HepG2 (cell line): ENCODE results near the gene VPS54. TPM values are rescaled to one million over a fixed set of nuclear protein-coding genes. Genes with fewer than 3 reads are reported as not detected.
A peak's percentile ranks its signal among the peaks of the same experiment; 100 is the strongest.

Source experiments
- ATF4 ChIP-seq, 2 experiments: fragments of 450-650 bp in 1 of 2; sonication (generic) in 1 of 2; formaldehyde crosslinking; IDR thresholded peaks; 2 replicates each; pipeline versions ENCODE4 v1.5.0 to v1.8.0; 2020 to 2022; ENCODE audit warnings: mild to moderate bottlenecking in 1 of 2, missing genetic modification reagents in 1 of 2
- ATF7 ChIP-seq, 2 experiments: fragments of 450-650 bp in 1 of 2; sonication (generic) in 1 of 2; formaldehyde crosslinking in 1 of 2; IDR thresholded peaks; 2 replicates each; pipeline versions ENCODE4 v1.4.0 to v1.6.1; 2016 to 2020; ENCODE audit warnings: antibody characterized with exemption in 1 of 2, mild to moderate bottlenecking in 1 of 2, missing genetic modification reagents in 1 of 2
- EEA1 ChIP-seq: sonication (generic); formaldehyde crosslinking; IDR thresholded peaks from 2 replicates; pipeline ENCODE4 v1.5.1; 2020; ENCODE audit warnings: mild to moderate bottlenecking, missing genetic modification reagents, borderline replicate concordance
- IRF2 ChIP-seq: IDR thresholded peaks from 2 replicates; pipeline ENCODE4 v1.6.1; 2018; ENCODE audit warnings: missing genetic modification reagents, missing compliant biosample characterization
- MZF1 ChIP-seq: sonication (generic); formaldehyde crosslinking; IDR thresholded peaks from 2 replicates; pipeline ENCODE4 v1.8.1; 2023; ENCODE audit warnings: mild to moderate bottlenecking, missing genetic modification reagents, borderline replicate concordance
- NFATC3 ChIP-seq: sonication (generic); formaldehyde crosslinking; IDR thresholded peaks from 2 replicates; pipeline ENCODE4 v1.5.1; 2020; ENCODE audit warnings: mild to moderate bottlenecking, missing genetic modification reagents
- NFE2 ChIP-seq: sonication (generic); formaldehyde crosslinking; IDR thresholded peaks from 2 replicates; pipeline ENCODE4 v1.4.0; 2020; ENCODE audit warnings: missing genetic modification reagents
- NFIB ChIP-seq: sonication (generic); formaldehyde crosslinking; IDR thresholded peaks from 2 replicates; pipeline ENCODE4 v1.9.0; 2021; ENCODE audit warnings: missing genetic modification reagents, mild to moderate bottlenecking, borderline replicate concordance
- NR3C1 ChIP-seq: sonication (generic); formaldehyde crosslinking; IDR thresholded peaks from 2 replicates; pipeline ENCODE4 v1.4.0; 2020; ENCODE audit warnings: missing genetic modification reagents
- PCBP1 ChIP-seq: fragments of 200-400 bp; formaldehyde crosslinking; IDR thresholded peaks from 2 replicates; pipeline ENCODE4 v1.6.1; 2017; ENCODE audit warnings: mild to moderate bottlenecking, low read depth, low read length, borderline replicate concordance
- RARG ChIP-seq: sonication (generic); formaldehyde crosslinking; IDR thresholded peaks from 2 replicates; pipeline ENCODE4 v1.4.0; 2020; ENCODE audit warnings: low read depth, mild to moderate bottlenecking, missing genetic modification reagents
- SIX4 ChIP-seq: sonication (generic); formaldehyde crosslinking; IDR thresholded peaks from 2 replicates; pipeline ENCODE4 v1.4.0; 2020; ENCODE audit warnings: missing genetic modification reagents
- SMC3 ChIP-seq: IDR thresholded peaks from 2 replicates; pipeline ENCODE4 v1.6.1; 2011; ENCODE audit warnings: low read length, improper control_type of control experiment
- SOX5 ChIP-seq: IDR thresholded peaks from 2 replicates; pipeline ENCODE4 v1.6.1; 2016; ENCODE audit warnings: borderline replicate concordance
- TIGD3 ChIP-seq: sonication (generic); formaldehyde crosslinking; IDR thresholded peaks from 2 replicates; pipeline ENCODE4 v1.5.1; 2020; ENCODE audit warnings: mild to moderate bottlenecking, missing genetic modification reagents, borderline replicate concordance
- ZBTB1 ChIP-seq: sonication (generic); formaldehyde crosslinking; IDR thresholded peaks from 2 replicates; pipeline ENCODE4 v1.4.0; 2020; ENCODE audit warnings: missing genetic modification reagents, borderline replicate concordance
- ZBTB33 ChIP-seq: sonication (generic); formaldehyde crosslinking; IDR thresholded peaks from 2 replicates; pipeline ENCODE4 v1.4.0; 2020; ENCODE audit warnings: missing genetic modification reagents
- ZNF136 ChIP-seq: sonication (generic); formaldehyde crosslinking; IDR thresholded peaks from 2 replicates; pipeline ENCODE4 v1.8.1; 2022; ENCODE audit warnings: low read depth, mild to moderate bottlenecking, moderate library complexity, missing genetic modification reagents
- ZNF329 ChIP-seq: sonication (generic); formaldehyde crosslinking; IDR thresholded peaks from 2 replicates; pipeline ENCODE4 v1.9.0; 2021; ENCODE audit warnings: low read depth, mild to moderate bottlenecking, missing genetic modification reagents
- ZNF605 ChIP-seq: sonication (generic); formaldehyde crosslinking; IDR thresholded peaks from 2 replicates; pipeline ENCODE4 v1.8.0; 2022; ENCODE audit warnings: mild to moderate bottlenecking, missing genetic modification reagents
- ZNF710 ChIP-seq: sonication (generic); formaldehyde crosslinking; IDR thresholded peaks from 2 replicates; pipeline ENCODE4 v1.5.0; 2020; ENCODE audit warnings: mild to moderate bottlenecking, missing genetic modification reagents, borderline replicate concordance
- ZNF879 ChIP-seq: sonication (generic); formaldehyde crosslinking; IDR thresholded peaks from 2 replicates; pipeline ENCODE4 v1.8.1; 2023; ENCODE audit warnings: missing genetic modification reagents
- polyA plus RNA-seq, 8 experiments: library from polyadenylated mRNA; depleted of rRNA in 3 of 8; stranded (reverse) in 7 of 8; unstranded in 1 of 8; fragments of >200 nt; fragmentation: Illumina TruSeq in 4 of 8; extraction: Trizol in 4 of 8; gene quantifications; 2 replicates each; pipeline versions ENCODE4 v1.2.1 to v1.2.3, GENCODE V29; 2011 to 2016; ENCODE audit warnings: low read depth in 4 of 8, missing spikeins in 1 of 8, mixed read lengths in 1 of 8; ENCODE audit not compliant: insufficient read depth in 1 of 8
- total RNA-seq, 5 experiments: library from RNA; depleted of rRNA; stranded (reverse); fragments of >200 nt; fragmentation: Illumina TruSeq; extraction: Trizol; gene quantifications; 2 replicates each; pipeline ENCODE4 v1.2.3, GENCODE V29; 2016; ENCODE audit warnings: low read depth in 1 of 5

The VPS54 gene
- total and polyA plus RNA-seq, 2 of the 13 experiments (the other 11 are each of a cell fraction or from before 2014, with no cell fraction given) = 64.7 to 77.5 TPM

GRCh38 chr2:63993871-63994270, 25.4 kb downstream of the VPS54 start (continued):
- TF ChIP-seq ATF7 (IDR thresholded peaks at IDR 0.05) = no peak
- TF ChIP-seq ATF7 (CRISPR knock-in tag; IDR thresholded peaks at IDR 0.05) = no peak
- TF ChIP-seq ZNF710 = 0 out of 2 replicates have a peak, but pooled peaks have one; percentile 28
- no peak for TF ChIP-seq PCBP1
- TF ChIP-seq ZNF879 (CRISPR knock-in tag) = no peak
- no peak for TF ChIP-seq IRF2 (CRISPR knock-in tag)
- no peak for TF ChIP-seq NFE2 (CRISPR knock-in tag)
- no peak for TF ChIP-seq SMC3
- no peak for TF ChIP-seq ZNF605 (CRISPR knock-in tag)
- no peak for TF ChIP-seq MZF1 (CRISPR knock-in tag)
- TF ChIP-seq ZNF136 = 0 out of 2 replicates have a peak, but pooled peaks have one; percentile 17
- TF ChIP-seq ATF4 (CRISPR knock-in tag; IDR thresholded peaks at IDR 0.05) = no peak
- TF ChIP-seq NFIB (CRISPR knock-in tag) = no peak
- no peak for TF ChIP-seq ZBTB1 (CRISPR knock-in tag)
- no peak for TF ChIP-seq SIX4 (CRISPR knock-in tag)
- no peak for TF ChIP-seq EEA1 (CRISPR knock-in tag)
- peak; percentile 45; the same call in 1 of the 2 replicates for TF ChIP-seq TIGD3 (CRISPR knock-in tag)
- TF ChIP-seq ZBTB33 = peak; percentile 35; the same call in 1 of the 2 replicates
- no peak for TF ChIP-seq SOX5
- no peak for TF ChIP-seq NR3C1
- no peak for TF ChIP-seq RARG (CRISPR knock-in tag)
- no peak for TF ChIP-seq ZNF329 (CRISPR knock-in tag)
- no peak for TF ChIP-seq NFATC3 (CRISPR knock-in tag)
- TF ChIP-seq, all 625 proteins: peak for 6
